Measurements from ENCODE around the gene ATXN1.

DNA sequence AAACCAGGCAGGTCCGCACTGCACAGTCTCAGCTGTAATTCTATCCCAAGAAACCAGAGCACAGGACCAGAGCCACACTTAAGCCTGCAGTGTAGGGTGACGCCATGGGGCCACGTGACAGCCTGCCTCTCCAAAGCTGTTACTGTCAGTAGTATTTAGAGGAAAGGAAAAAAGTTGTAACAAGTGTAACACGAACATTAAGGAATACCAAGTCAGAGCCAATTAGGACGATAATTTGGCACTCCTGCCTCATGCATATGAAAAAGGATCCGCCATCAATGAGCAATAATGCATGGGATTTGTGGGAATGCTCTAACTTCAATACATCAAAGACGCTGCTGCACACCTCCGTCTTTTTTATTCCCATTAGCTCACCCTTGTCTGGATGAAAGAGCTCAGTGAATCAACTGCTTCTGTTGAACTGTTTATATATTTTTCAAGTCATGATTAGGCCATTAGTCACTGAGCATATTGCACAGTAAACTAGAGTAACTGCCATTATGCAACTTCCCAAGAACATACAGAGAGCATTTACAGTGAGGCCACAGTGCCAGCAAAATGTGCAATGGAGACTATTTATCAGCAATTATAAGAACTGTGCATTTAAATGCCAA is 79.9 kb downstream of the ATXN1 start:
- TF ChIP-seq, protein P1, sequence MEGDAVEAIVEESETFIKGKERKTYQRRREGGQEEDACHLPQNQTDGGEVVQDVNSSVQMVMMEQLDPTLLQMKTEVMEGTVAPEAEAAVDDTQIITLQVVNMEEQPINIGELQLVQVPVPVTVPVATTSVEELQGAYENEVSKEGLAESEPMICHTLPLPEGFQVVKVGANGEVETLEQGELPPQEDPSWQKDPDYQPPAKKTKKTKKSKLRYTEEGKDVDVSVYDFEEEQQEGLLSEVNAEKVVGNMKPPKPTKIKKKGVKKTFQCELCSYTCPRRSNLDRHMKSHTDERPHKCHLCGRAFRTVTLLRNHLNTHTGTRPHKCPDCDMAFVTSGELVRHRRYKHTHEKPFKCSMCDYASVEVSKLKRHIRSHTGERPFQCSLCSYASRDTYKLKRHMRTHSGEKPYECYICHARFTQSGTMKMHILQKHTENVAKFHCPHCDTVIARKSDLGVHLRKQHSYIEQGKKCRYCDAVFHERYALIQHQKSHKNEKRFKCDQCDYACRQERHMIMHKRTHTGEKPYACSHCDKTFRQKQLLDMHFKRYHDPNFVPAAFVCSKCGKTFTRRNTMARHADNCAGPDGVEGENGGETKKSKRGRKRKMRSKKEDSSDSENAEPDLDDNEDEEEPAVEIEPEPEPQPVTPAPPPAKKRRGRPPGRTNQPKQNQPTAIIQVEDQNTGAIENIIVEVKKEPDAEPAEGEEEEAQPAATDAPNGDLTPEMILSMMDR (IDR thresholded peaks at IDR 0.05): no peak
- no peak for TF ChIP-seq POLR2A (IDR thresholded peaks at IDR 0.05)

Data from lower leg skin (tissue), 3 donors.